HCT116 (cell line): Measurements from ENCODE around the gene THSD4.

Experiments used
- CBX3 ChIP-seq: IDR thresholded peaks from 2 replicates; pipeline ENCODE4 v1.6.1; 2012; ENCODE audit warnings: low read depth
- EGR1 ChIP-seq: IDR thresholded peaks from 2 replicates; pipeline ENCODE4 v1.6.1; 2012; ENCODE audit warnings: low read depth
- EZH2 ChIP-seq: fragments of 200-600 bp; sonication (generic); IDR thresholded peaks from 2 replicates; pipeline ENCODE4 v1.6.1; 2017; ENCODE audit warnings: antibody characterized with exemption, mixed run types
- EZH2phosphoT487 ChIP-seq: fragments of 200-600 bp; IDR thresholded peaks from 2 replicates; pipeline ENCODE4 v1.6.1; 2018; ENCODE audit warnings: antibody characterized with exemption, borderline replicate concordance
- POLR2A ChIP-seq: IDR thresholded peaks from 2 replicates; pipeline ENCODE4 v1.7.0; 2011; ENCODE audit warnings: borderline replicate concordance; ENCODE audit not compliant: insufficient read depth, insufficient read length; ENCODE audit errors: extremely low read depth
- POLR2AphosphoS5 ChIP-seq: IDR thresholded peaks from 2 replicates; pipeline ENCODE4 v1.6.1; 2011; ENCODE audit warnings: mild to moderate bottlenecking, low read depth, low read length, moderate library complexity
- RAD21 ChIP-seq: IDR thresholded peaks from 2 replicates; pipeline ENCODE4 v1.6.1; 2012; ENCODE audit warnings: low read depth, mild to moderate bottlenecking
- SRF ChIP-seq: IDR thresholded peaks from 2 replicates; pipeline ENCODE4 v1.6.1; 2012; ENCODE audit warnings: low read depth
- ZNF274 ChIP-seq: fragments of 200-500 bp; sonication (Bioruptor generic); IDR thresholded peaks from 2 replicates; pipeline ENCODE4 v1.6.1; 2014; ENCODE audit warnings: mild to moderate bottlenecking, low read depth, low read length, inconsistent platforms
- TF ChIP-seq, protein P1 (sequence below), 3 experiments: fragments of 200-600 bp in 1 of 3; sonication (generic) in 1 of 3; IDR thresholded peaks in 2 of 3; conservative IDR thresholded peaks in 1 of 3; 2 replicates each; pipeline ENCODE4 v1.5.1; 2012 to 2017; ENCODE audit warnings: low read depth in 2 of 3, low read length in 2 of 3, antibody characterized with exemption in 1 of 3, borderline replicate concordance in 1 of 3, control low read depth in 1 of 3, mild to moderate bottlenecking in 1 of 3, mixed read lengths in 1 of 3, mixed run types in 1 of 3, moderate library complexity in 1 of 3; ENCODE audit not compliant: insufficient read depth in 1 of 3
- TF ChIP-seq, protein P2 (sequence below): IDR thresholded peaks from 2 replicates; pipeline ENCODE4 v1.6.1; 2012; ENCODE audit warnings: low read depth
- TF ChIP-seq, protein P3 (sequence below): IDR thresholded peaks from 2 replicates; pipeline ENCODE4 v1.6.1; 2012
- TF ChIP-seq, protein P4 (sequence below): IDR thresholded peaks from 2 replicates; pipeline ENCODE4 v1.6.1; 2012

DNA sequence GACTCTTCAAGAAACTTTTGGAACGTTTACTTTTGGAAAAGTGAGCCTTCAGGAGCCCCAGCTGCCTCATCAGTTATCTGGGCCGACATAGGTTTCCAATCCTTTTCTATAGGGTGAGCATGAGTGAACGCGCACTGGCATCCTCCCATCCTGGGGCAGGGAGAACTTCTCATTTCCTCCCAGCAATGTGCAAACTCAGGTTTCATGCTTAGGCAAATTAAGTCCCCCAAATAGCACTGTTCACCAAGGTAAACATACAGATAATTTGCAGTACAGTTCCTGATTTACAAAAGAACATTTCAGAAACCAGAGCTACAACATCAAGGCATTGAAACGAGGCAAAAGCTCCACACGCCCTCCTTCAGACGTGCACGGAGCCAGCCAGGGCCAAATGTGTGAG is 361.6 kb downstream of the THSD4 start:
- TF ChIP-seq, protein P1, sequence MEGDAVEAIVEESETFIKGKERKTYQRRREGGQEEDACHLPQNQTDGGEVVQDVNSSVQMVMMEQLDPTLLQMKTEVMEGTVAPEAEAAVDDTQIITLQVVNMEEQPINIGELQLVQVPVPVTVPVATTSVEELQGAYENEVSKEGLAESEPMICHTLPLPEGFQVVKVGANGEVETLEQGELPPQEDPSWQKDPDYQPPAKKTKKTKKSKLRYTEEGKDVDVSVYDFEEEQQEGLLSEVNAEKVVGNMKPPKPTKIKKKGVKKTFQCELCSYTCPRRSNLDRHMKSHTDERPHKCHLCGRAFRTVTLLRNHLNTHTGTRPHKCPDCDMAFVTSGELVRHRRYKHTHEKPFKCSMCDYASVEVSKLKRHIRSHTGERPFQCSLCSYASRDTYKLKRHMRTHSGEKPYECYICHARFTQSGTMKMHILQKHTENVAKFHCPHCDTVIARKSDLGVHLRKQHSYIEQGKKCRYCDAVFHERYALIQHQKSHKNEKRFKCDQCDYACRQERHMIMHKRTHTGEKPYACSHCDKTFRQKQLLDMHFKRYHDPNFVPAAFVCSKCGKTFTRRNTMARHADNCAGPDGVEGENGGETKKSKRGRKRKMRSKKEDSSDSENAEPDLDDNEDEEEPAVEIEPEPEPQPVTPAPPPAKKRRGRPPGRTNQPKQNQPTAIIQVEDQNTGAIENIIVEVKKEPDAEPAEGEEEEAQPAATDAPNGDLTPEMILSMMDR (IDR thresholded peaks at IDR 0.05 in 2 of 3, conservative IDR thresholded peaks at IDR 0.05 in 1 of 3; ENCODE audit: borderline replicate concordance in 1 of 3, insufficient read depth in 1 of 3, low read depth in 2 of 3, low read length in 2 of 3) = no peak
- TF ChIP-seq POLR2AphosphoS5 (no peak), EZH2 (no peak), POLR2A (no peak), ZNF274 (no peak), SRF (no peak), EZH2phosphoT487 (no peak), CBX3 (no peak), RAD21 (no peak), EGR1 (no peak)
- TF ChIP-seq, protein P2, sequence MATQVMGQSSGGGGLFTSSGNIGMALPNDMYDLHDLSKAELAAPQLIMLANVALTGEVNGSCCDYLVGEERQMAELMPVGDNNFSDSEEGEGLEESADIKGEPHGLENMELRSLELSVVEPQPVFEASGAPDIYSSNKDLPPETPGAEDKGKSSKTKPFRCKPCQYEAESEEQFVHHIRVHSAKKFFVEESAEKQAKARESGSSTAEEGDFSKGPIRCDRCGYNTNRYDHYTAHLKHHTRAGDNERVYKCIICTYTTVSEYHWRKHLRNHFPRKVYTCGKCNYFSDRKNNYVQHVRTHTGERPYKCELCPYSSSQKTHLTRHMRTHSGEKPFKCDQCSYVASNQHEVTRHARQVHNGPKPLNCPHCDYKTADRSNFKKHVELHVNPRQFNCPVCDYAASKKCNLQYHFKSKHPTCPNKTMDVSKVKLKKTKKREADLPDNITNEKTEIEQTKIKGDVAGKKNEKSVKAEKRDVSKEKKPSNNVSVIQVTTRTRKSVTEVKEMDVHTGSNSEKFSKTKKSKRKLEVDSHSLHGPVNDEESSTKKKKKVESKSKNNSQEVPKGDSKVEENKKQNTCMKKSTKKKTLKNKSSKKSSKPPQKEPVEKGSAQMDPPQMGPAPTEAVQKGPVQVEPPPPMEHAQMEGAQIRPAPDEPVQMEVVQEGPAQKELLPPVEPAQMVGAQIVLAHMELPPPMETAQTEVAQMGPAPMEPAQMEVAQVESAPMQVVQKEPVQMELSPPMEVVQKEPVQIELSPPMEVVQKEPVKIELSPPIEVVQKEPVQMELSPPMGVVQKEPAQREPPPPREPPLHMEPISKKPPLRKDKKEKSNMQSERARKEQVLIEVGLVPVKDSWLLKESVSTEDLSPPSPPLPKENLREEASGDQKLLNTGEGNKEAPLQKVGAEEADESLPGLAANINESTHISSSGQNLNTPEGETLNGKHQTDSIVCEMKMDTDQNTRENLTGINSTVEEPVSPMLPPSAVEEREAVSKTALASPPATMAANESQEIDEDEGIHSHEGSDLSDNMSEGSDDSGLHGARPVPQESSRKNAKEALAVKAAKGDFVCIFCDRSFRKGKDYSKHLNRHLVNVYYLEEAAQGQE = no peak
- TF ChIP-seq, protein P3, sequence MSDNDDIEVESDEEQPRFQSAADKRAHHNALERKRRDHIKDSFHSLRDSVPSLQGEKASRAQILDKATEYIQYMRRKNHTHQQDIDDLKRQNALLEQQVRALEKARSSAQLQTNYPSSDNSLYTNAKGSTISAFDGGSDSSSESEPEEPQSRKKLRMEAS = no peak
- TF ChIP-seq, protein P4, sequence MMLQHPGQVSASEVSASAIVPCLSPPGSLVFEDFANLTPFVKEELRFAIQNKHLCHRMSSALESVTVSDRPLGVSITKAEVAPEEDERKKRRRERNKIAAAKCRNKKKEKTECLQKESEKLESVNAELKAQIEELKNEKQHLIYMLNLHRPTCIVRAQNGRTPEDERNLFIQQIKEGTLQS = no peak
